ENCODE measurements around the gene JAM2. TPM values are rescaled to one million over a fixed set of nuclear protein-coding genes. Genes with fewer than 3 reads are reported as not detected.

JAM2 gene
- total RNA-seq, 1 experiment from 2014 or later, result not detected

GRCh38 chr21:25759573-25759972 lies 120.5 kb downstream of the JAM2 start:
- no peaks in the 10 kb centered on the region for H3K4me1 ChIP-seq (replicated peaks; ENCODE audit: insufficient read depth)
- BruUV-seq (replicated peaks), result no TSS peak
- no peaks in the 10 kb centered on the region for H3K79me2 ChIP-seq (ENCODE audit: low read depth)
- intact Hi-C loops (cut with micrococcal nuclease; ENCODE audit: unreplicated experiment), result no loop called here
- POLR2A ChIA-PET (ENCODE audit: unreplicated experiment), result interaction anchor here (0.6 kb wide), 1 partner anchor 297 kb away, joined by 3 read pairs; no protein-coding TSS in a partner anchor
- H3K9me3 ChIP-seq (ENCODE audit: insufficient read depth, low read depth), result no peaks in the 10 kb centered on the region
- no peaks in the 10 kb centered on the region for H3F3A ChIP-seq (ENCODE audit: insufficient read depth, low read depth)
- no peak for TF ChIP-seq EZH2 (IDR thresholded peaks at IDR 0.05; ENCODE audit: low read depth)
- TF ChIP-seq CTCF (conservative IDR thresholded peaks at IDR 0.05), result no peak
- no peak overlapping the region for H2AFZ ChIP-seq
- CTCF ChIA-PET, result no interaction called here
- H4K20me1 ChIP-seq (ENCODE audit: insufficient read depth), result no peaks in the 10 kb centered on the region
- DNase-seq, result no peak
- H3K27ac ChIP-seq, result no peak overlapping the region
- H3K4me2 ChIP-seq, result no peak overlapping the region
- no peaks in the 10 kb centered on the region for H3K36me3 ChIP-seq (ENCODE audit: low read depth)
- H3K9me2 ChIP-seq (ENCODE audit: insufficient read depth), result no peaks in the 10 kb centered on the region
- H3K4me3 ChIP-seq, result no peak overlapping the region
- no peaks in the 10 kb centered on the region for H3K27me3 ChIP-seq (ENCODE audit: insufficient read depth, low read depth)

GRCh38 chr21:25760061-25760460 lies 121.0 kb downstream of the JAM2 start:
- Histone ChIP-seq H3K36me3 (ENCODE audit: low read depth) (no peaks in the 10 kb centered on the region), H3F3A (ENCODE audit: insufficient read depth, low read depth) (no peaks in the 10 kb centered on the region), H3K27me3 (ENCODE audit: insufficient read depth, low read depth) (no peaks in the 10 kb centered on the region), H3K79me2 (ENCODE audit: low read depth) (no peaks in the 10 kb centered on the region), H3K4me3 (no peak overlapping the region), H3K27ac (no peak overlapping the region), H4K20me1 (ENCODE audit: insufficient read depth) (no peaks in the 10 kb centered on the region), H2AFZ (no peak overlapping the region), H3K4me2 (no peak overlapping the region), H3K9me2 (ENCODE audit: insufficient read depth) (no peaks in the 10 kb centered on the region), H3K9me3 (ENCODE audit: insufficient read depth, low read depth) (no peaks in the 10 kb centered on the region), H3K4me1 (replicated peaks; ENCODE audit: insufficient read depth) (no peaks in the 10 kb centered on the region)
- ChIA-PET POLR2A (ENCODE audit: unreplicated experiment) (no interaction called here), CTCF (no interaction called here)
- TF ChIP-seq CTCF (conservative IDR thresholded peaks at IDR 0.05), result no peak
- no peak for TF ChIP-seq EZH2 (IDR thresholded peaks at IDR 0.05; ENCODE audit: low read depth)
- BruUV-seq (replicated peaks), result no TSS peak
- no peak for DNase-seq
- intact Hi-C loops (cut with micrococcal nuclease; ENCODE audit: unreplicated experiment), result no loop called here

GRCh38 chr21:25760677-25761076 lies 121.6 kb downstream of the JAM2 start:
- Histone ChIP-seq H3K9me3 (ENCODE audit: insufficient read depth, low read depth) (no peaks in the 10 kb centered on the region), H3K27me3 (ENCODE audit: insufficient read depth, low read depth) (no peaks in the 10 kb centered on the region), H3K27ac (no peak overlapping the region), H3K79me2 (ENCODE audit: low read depth) (no peaks in the 10 kb centered on the region), H2AFZ (no peak overlapping the region), H4K20me1 (ENCODE audit: insufficient read depth) (no peaks in the 10 kb centered on the region), H3K9me2 (ENCODE audit: insufficient read depth) (no peaks in the 10 kb centered on the region), H3F3A (ENCODE audit: insufficient read depth, low read depth) (no peaks in the 10 kb centered on the region), H3K4me3 (no peak overlapping the region), H3K4me1 (replicated peaks; ENCODE audit: insufficient read depth) (no peaks in the 10 kb centered on the region), H3K4me2 (no peak overlapping the region), H3K36me3 (ENCODE audit: low read depth) (no peaks in the 10 kb centered on the region)
- no peak for DNase-seq
- BruUV-seq (replicated peaks), result no TSS peak
- TF ChIP-seq CTCF (conservative IDR thresholded peaks at IDR 0.05), result no peak
- TF ChIP-seq EZH2 (IDR thresholded peaks at IDR 0.05; ENCODE audit: low read depth), result no peak
- ChIA-PET CTCF (no interaction called here), POLR2A (ENCODE audit: unreplicated experiment) (no interaction called here)
- intact Hi-C loops (cut with micrococcal nuclease; ENCODE audit: unreplicated experiment), result no loop called here
